ENCODE results near the gene CNTN4.

The CNTN4 gene

GRCh38 chr3:2097641-2098191 is 950 bp upstream of the CNTN4 start:
- Histone ChIP-seq H3K4me1 (ENCODE audit: control insufficient read depth, insufficient read depth, low read length, poor library complexity, severe bottlenecking) (peaks cover 3% of the 10 kb centered on the region), H3K36me3 (ENCODE audit: control insufficient read depth, insufficient read depth, low read length) (no peaks in the 10 kb centered on the region), H3K4me3 (ENCODE audit: extremely low read depth, insufficient read depth, low read length, poor library complexity, severe bottlenecking) (peak overlapping the region; percentile 49), H3K27ac (ENCODE audit: low read depth, low read length, severe bottlenecking) (no peak overlapping the region), H3K9me3 (ENCODE audit: control insufficient read depth, low read length) (peaks cover 8% of the 10 kb centered on the region)
- WGBS, 2 experiments (ENCODE audit: insufficient coverage in 2 of 2): 26 to 37% methylated on average over 11 to 12 of the region's 18 CpGs

GRCh38 chr3:2099028-2099671 is 484 bp downstream of the CNTN4 start:
- 16% methylated on average over 40 to 51 of the region's 58 CpGs for WGBS, 2 experiments (ENCODE audit: insufficient coverage in 2 of 2)
- Histone ChIP-seq H3K4me3 (ENCODE audit: extremely low read depth, insufficient read depth, low read length, poor library complexity, severe bottlenecking) (peak overlapping the region; percentile 49), H3K9me3 (ENCODE audit: control insufficient read depth, low read length) (no peaks in the 10 kb centered on the region), H3K27ac (ENCODE audit: low read depth, low read length, severe bottlenecking) (no peak overlapping the region), H3K4me1 (ENCODE audit: control insufficient read depth, insufficient read depth, low read length, poor library complexity, severe bottlenecking) (peaks cover 3% of the 10 kb centered on the region), H3K36me3 (ENCODE audit: control insufficient read depth, insufficient read depth, low read length) (no peaks in the 10 kb centered on the region)

GRCh38 chr3:2099779-2100191 is 1.1 kb downstream of the CNTN4 start:
- H3K9me3 ChIP-seq (ENCODE audit: control insufficient read depth, low read length): peaks cover 2% of the 10 kb centered on the region
- 31 to 38% methylated on average over 13 to 17 of the region's 26 CpGs for WGBS, 2 experiments (ENCODE audit: insufficient coverage in 2 of 2)
- no peak overlapping the region for H3K27ac ChIP-seq (ENCODE audit: low read depth, low read length, severe bottlenecking)
- H3K36me3 ChIP-seq (ENCODE audit: control insufficient read depth, insufficient read depth, low read length): no peaks in the 10 kb centered on the region
- peaks cover 3% of the 10 kb centered on the region for H3K4me1 ChIP-seq (ENCODE audit: control insufficient read depth, insufficient read depth, low read length, poor library complexity, severe bottlenecking)
- H3K4me3 ChIP-seq (ENCODE audit: extremely low read depth, insufficient read depth, low read length, poor library complexity, severe bottlenecking): peak overlapping the region; percentile 49

GRCh38 chr3:2106438-2106837 is 7.8 kb downstream of the CNTN4 start:
- WGBS, 2 experiments (ENCODE audit: insufficient coverage in 2 of 2): 68% methylated on average over 6 of the region's 6 CpGs
- Histone ChIP-seq H3K36me3 (ENCODE audit: control insufficient read depth, insufficient read depth, low read length) (no peaks in the 10 kb centered on the region), H3K27ac (ENCODE audit: low read depth, low read length, severe bottlenecking) (no peak overlapping the region), H3K9me3 (ENCODE audit: control insufficient read depth, low read length) (peaks cover 18% of the 10 kb centered on the region), H3K4me1 (ENCODE audit: control insufficient read depth, insufficient read depth, low read length, poor library complexity, severe bottlenecking) (no peaks in the 10 kb centered on the region), H3K4me3 (ENCODE audit: extremely low read depth, insufficient read depth, low read length, poor library complexity, severe bottlenecking) (no peak overlapping the region)

- no peaks in the 10 kb centered on the region for H3K36me3 ChIP-seq (ENCODE audit: control insufficient read depth, insufficient read depth, low read length)
- no peak overlapping the region for H3K27ac ChIP-seq (ENCODE audit: low read depth, low read length, severe bottlenecking)
- no CpG with 5 or more reads among the region's 2 CpGs for WGBS, 2 experiments (ENCODE audit: insufficient coverage in 2 of 2)
- H3K4me1 ChIP-seq (ENCODE audit: control insufficient read depth, insufficient read depth, low read length, poor library complexity, severe bottlenecking): no peaks in the 10 kb centered on the region
- H3K9me3 ChIP-seq (ENCODE audit: control insufficient read depth, low read length): peaks cover 18% of the 10 kb centered on the region
- H3K4me3 ChIP-seq (ENCODE audit: extremely low read depth, insufficient read depth, low read length, poor library complexity, severe bottlenecking): no peak overlapping the region
Observed at GRCh38 chr3:2110597-2111117, 12.0 kb downstream of the CNTN4 start.

- Histone ChIP-seq H3K36me3 (ENCODE audit: control insufficient read depth, insufficient read depth, low read length) (no peaks in the 10 kb centered on the region), H3K9me3 (ENCODE audit: control insufficient read depth, low read length) (peaks cover 8% of the 10 kb centered on the region), H3K4me1 (ENCODE audit: control insufficient read depth, insufficient read depth, low read length, poor library complexity, severe bottlenecking) (no peaks in the 10 kb centered on the region), H3K4me3 (ENCODE audit: extremely low read depth, insufficient read depth, low read length, poor library complexity, severe bottlenecking) (no peak overlapping the region), H3K27ac (ENCODE audit: low read depth, low read length, severe bottlenecking) (no peak overlapping the region)
- WGBS, 2 experiments (ENCODE audit: insufficient coverage in 2 of 2): 63 to 75% methylated on average over 1 of the region's 3 CpGs
Observed at GRCh38 chr3:2114617-2115275, 16.1 kb downstream of the CNTN4 start.

- Histone ChIP-seq H3K4me1 (ENCODE audit: control insufficient read depth, insufficient read depth, low read length, poor library complexity, severe bottlenecking) (no peaks in the 10 kb centered on the region), H3K36me3 (ENCODE audit: control insufficient read depth, insufficient read depth, low read length) (no peaks in the 10 kb centered on the region), H3K4me3 (ENCODE audit: extremely low read depth, insufficient read depth, low read length, poor library complexity, severe bottlenecking) (no peak overlapping the region), H3K27ac (ENCODE audit: low read depth, low read length, severe bottlenecking) (no peak overlapping the region), H3K9me3 (ENCODE audit: control insufficient read depth, low read length) (no peaks in the 10 kb centered on the region)
- 60 to 67% methylated on average over 1 of the region's 2 CpGs for WGBS, 2 experiments (ENCODE audit: insufficient coverage in 2 of 2)
Observed at GRCh38 chr3:2130726-2131125, 32.1 kb downstream of the CNTN4 start.

GRCh38 chr3:2133146-2133545 is 34.5 kb downstream of the CNTN4 start:
- H3K4me3 ChIP-seq (ENCODE audit: extremely low read depth, insufficient read depth, low read length, poor library complexity, severe bottlenecking): no peak overlapping the region
- H3K27ac ChIP-seq (ENCODE audit: low read depth, low read length, severe bottlenecking): no peak overlapping the region
- no peaks in the 10 kb centered on the region for H3K9me3 ChIP-seq (ENCODE audit: control insufficient read depth, low read length)
- no peaks in the 10 kb centered on the region for H3K36me3 ChIP-seq (ENCODE audit: control insufficient read depth, insufficient read depth, low read length)
- H3K4me1 ChIP-seq (ENCODE audit: control insufficient read depth, insufficient read depth, low read length, poor library complexity, severe bottlenecking): no peaks in the 10 kb centered on the region

- Histone ChIP-seq H3K4me3 (ENCODE audit: extremely low read depth, insufficient read depth, low read length, poor library complexity, severe bottlenecking) (no peak overlapping the region), H3K27ac (ENCODE audit: low read depth, low read length, severe bottlenecking) (no peak overlapping the region), H3K36me3 (ENCODE audit: control insufficient read depth, insufficient read depth, low read length) (no peaks in the 10 kb centered on the region), H3K9me3 (ENCODE audit: control insufficient read depth, low read length) (peaks cover 4% of the 10 kb centered on the region), H3K4me1 (ENCODE audit: control insufficient read depth, insufficient read depth, low read length, poor library complexity, severe bottlenecking) (no peaks in the 10 kb centered on the region)
- WGBS, 2 experiments (ENCODE audit: insufficient coverage in 2 of 2): 68 to 72% methylated on average over 3 to 5 of the region's 5 CpGs
Observed at GRCh38 chr3:2137651-2138050, 39.0 kb downstream of the CNTN4 start.

GRCh38 chr3:2141482-2141881 is 42.8 kb downstream of the CNTN4 start:
- no peaks in the 10 kb centered on the region for H3K4me1 ChIP-seq (ENCODE audit: control insufficient read depth, insufficient read depth, low read length, poor library complexity, severe bottlenecking)
- H3K27ac ChIP-seq (ENCODE audit: low read depth, low read length, severe bottlenecking): no peak overlapping the region
- 67 to 80% methylated on average over 1 of the region's 1 CpG for WGBS, 2 experiments (ENCODE audit: insufficient coverage in 2 of 2)
- no peak overlapping the region for H3K4me3 ChIP-seq (ENCODE audit: extremely low read depth, insufficient read depth, low read length, poor library complexity, severe bottlenecking)
- no peaks in the 10 kb centered on the region for H3K36me3 ChIP-seq (ENCODE audit: control insufficient read depth, insufficient read depth, low read length)
- peaks cover 4% of the 10 kb centered on the region for H3K9me3 ChIP-seq (ENCODE audit: control insufficient read depth, low read length)
